Activated CD4-positive, alpha-beta T cell treated with anti-CD3 and anti-CD28 coated beads, Interleukin-2, amount 50 U/mL, for 24 hours (primary cell): ENCODE measurements around the gene ODAD3.
"Not testable (repeated sequence)": the region's sequence is repeated elsewhere in the genome, so short reads cannot be mapped to it uniquely, and the experiment has no call there.

Source experiments
- DNase-seq, 2 donors: peaks; one replicate each; pipeline ENCODE4 v3.0.0-alpha.2; 2020; ENCODE audit warnings: low read depth in 1 of 2, low spot score in 1 of 2

The ODAD3 gene

DNA sequence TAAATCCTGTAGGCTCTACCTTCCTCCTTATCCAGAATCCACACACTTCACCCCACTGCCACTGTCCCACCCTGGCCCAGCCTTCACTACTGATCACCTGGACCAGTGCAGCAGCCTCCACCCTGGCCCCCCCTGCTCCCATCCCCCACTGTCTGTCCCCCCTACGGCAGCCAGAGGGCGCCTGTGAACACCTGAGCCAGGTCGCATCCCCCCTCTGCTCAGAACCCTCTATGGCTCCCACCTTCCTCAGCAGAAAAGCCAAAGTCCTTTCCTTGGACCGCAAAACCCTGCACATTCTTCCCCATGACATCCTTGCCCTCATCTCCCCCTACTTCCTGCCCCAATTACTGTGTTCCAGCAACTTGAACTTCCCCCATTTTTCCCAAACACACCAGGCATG, 25.3 kb upstream of the ODAD3 start:
- no peak for DNase-seq

DNA sequence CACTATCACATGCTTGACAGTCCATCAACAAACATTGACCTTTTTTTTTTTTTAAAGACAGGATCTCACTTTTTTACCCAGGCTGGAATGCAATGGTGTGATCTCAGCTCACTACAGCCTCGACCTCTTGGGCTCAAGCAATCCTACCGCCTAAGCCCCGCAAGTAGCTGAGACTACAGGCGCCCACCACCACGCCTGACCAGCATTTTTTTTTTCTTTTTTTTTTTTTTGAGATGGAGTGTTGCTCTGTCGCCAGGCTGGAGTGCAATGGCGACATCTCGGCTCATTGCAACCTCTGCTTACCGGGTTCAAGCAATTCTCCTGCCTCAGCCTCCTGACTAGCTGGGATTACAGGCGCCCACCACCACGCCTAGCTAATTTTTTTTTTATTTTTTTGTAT, 24.0 kb upstream of the ODAD3 start:
- not testable (repeated sequence) for DNase-seq

DNA sequence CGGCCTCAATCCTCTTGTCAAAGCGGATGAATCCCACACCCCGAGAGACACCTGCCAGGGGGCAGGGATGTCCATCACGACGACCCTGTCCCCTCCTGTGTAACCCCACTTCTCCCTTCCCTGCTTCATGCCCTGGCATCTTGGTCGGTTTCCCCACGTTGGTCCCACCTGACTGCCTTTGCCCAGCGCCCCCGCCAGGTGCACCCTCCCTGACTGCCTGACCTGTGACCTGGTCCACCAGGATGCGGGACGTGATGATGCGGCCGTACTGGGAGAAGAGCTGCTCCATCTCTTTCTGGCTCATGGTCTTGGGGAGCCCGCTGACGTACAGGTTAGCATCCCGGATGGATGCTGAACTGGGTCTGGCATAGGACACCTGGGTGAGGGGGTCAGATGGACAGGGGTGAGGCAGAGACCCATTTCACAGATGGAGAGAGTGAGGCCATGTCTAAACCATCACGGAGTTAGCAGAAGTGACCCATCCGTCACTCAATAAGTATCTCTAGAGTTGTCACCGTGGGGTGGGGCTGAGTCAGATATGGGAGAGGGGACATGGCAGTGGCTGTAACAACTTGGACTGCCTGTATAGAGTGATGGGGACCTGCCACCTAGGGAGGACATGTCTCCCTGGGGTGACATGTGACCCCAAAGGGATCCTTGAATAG, 23.4 kb upstream of the ODAD3 start:
- DNase-seq: no peak

DNA sequence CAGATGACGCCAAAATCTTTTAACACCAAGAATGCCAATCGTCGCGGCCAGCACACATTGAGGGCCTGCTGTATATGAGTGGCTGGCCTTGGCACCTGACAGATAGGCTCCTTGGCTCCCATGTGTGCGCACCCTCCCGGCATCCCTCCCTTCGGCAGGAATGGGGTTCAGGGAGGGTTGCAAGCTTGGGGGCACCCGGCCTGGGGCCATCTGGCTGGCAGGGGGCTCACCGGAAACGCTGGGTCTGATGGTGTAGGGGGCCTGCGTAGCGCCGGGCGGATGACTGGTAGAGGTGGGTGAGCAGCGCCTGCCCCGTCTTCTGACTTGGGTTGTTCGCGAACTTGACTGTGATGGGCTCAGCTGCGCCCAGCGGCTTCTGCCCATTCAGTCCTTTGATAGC, 22.9 kb upstream of the ODAD3 start:
- DNase-seq: no peak

DNA sequence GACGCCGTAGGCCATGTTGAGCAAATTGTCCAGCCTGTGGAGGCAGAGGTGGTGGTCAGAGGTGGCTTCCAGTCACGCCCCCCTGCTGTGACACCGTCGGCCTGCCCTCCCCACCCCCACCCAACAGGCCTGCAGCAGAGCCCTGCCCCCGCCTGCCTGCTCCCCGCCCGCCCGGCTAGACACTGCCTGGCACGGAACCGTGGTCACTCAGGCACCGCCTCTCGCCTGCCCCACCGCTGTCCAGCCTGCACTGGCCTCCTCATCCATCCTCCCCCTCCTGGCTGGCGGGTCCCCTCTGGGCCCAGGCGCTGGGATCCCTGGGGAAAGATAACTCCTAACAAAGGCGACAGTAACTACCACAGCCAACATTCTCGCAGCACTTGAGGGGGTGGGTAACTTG, 22.2 kb upstream of the ODAD3 start:
- DNase-seq: no peak

DNA sequence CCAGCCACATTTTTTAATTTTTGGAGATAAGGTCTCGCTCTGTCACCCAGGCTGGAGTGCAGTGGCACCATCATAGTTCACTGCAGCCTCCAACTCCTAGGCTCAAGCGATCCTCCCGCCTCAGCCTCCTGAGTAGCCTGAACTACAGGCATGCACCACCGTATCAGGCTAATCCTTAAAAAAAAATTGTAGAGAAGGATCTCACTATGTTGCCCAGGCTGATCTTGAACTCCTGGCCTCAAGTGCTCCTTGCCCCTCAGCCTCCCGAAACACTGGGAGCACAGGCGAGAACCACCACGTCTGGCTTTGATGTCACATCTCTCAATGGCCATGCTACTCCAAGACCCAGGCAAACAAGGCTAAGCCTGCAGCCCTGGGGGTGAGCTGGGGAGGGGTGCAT, 21.7 kb upstream of the ODAD3 start:
- DNase-seq: no peak

DNA sequence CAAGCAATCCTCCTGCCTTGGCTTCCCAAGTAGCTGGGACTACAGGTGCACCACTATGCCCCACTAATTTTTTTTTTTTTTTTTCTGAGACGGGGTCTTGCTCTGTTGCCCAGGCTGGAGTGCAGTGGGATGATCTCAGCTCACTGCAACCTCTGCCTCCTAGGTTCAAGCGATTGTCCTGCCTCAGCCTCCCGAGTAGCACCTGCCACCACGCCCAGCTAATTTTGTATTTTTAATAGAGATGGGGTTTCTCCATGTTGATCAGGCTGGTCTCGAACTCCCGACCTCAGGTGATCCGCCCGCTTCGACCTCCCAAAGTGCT, 20.3 kb upstream of the ODAD3 start:
- not testable (repeated sequence) for DNase-seq

DNA sequence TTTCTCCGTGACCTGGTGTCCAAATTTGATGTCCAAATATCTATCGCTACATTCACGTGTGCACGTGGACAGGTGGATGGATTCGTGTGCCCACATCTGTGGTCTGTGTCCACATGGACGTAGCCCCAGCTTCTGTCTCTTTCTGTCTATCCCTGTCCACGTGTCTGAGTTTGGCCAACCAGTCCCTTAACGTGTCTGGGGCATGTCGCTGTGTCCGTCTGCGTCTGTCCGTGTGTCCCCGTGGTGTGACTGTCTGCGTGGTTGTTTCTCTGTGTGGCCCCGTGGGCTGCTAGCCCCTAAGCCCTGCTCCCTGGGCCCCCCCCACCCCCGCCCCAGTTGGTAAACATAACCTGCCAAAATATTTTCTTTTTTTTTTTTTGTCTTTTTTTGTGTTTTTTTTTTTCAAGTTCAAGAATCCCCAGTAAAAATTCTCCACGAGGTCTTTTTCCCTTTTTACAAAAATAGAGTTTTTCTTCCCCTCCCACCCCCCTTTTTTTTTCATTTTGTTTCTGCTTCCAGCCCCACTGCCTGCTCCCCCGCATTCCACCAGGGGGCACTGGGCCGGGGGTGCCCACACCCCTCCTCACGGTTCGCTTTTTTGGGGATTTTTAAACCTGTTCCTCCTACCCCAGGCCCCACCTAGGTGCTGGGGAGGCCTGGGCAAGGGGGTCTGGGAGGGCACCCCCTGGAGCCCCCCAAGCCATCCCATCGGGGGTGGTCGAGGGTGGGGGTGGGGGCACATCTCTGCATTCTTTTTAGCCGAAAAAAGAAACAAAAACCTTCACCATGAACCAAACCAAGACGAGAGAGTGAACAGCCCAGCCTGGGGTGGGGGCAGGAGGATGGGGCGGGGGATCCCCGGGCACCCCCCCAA, 18.8 kb upstream of the ODAD3 start:
- DNase-seq: no peak

DNA sequence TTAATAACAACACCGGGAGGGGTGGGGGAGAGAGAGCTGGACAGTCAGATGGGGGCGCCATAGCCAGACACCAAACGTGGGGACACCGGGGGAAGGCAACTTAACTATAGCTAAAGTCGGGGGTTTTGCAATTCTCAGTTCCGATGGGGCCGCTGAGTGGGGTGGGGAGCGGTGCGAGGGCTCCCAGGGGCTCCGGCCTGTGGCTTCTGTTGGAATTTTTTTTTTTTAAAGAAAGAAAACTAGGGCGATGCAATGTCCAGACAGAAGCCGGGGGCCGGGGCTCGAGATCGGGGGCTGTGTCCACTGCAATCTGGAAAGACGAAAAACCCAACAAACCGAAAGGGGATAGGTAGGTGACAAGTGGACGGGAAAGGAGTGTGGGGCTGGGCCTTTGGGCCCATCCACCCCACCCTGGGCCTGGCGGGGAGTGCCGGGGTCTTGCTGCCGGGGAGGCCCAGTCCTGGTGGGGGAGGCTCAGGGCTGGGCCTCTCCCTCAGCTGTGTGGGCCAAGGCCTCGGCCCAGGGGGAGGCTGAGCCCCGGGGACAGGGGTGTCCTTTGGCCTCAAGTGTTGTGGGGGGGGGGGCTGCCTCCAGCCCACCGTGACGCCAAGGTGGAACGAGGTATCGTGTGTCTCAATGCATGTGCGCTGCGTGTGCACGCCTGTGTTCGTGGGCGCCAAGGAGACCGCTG, 17.8 kb upstream of the ODAD3 start:
- no peak for DNase-seq

DNA sequence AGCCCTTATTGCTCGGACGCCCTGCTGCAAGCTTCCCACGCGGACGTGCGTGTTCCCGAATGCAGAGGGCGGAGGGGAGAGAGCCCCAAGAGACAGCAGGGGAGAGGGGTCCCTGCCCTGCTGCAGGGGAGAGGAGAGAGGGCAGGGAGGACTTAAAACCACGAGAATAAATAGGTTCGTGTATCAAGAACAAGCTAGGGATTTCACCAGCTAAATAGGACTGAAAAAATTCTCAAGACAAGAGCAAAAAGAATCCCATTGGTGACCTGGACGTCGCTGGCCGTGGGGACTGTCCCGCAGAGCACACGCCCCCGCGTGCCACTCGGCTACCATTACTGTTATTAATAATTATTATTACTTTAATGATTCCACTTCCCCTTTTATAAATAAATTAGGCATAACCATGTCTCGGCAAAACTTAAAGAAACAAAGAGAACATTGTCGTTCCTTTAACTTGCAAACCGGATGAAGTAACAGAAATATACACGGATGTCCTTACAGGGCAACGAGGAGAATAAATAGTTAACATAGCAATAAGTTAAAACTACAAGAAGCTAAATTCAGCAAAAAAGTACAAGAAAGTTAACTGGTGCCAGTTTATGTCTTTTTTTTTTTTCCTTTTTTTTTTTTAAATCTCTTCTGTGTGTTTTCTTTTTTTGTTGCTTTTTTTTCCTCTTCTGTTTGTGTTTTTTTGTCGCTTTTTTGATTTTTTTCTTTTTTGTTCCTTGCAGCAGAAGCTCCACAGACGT, 17.1 kb upstream of the ODAD3 start:
- DNase-seq: no peak

DNA sequence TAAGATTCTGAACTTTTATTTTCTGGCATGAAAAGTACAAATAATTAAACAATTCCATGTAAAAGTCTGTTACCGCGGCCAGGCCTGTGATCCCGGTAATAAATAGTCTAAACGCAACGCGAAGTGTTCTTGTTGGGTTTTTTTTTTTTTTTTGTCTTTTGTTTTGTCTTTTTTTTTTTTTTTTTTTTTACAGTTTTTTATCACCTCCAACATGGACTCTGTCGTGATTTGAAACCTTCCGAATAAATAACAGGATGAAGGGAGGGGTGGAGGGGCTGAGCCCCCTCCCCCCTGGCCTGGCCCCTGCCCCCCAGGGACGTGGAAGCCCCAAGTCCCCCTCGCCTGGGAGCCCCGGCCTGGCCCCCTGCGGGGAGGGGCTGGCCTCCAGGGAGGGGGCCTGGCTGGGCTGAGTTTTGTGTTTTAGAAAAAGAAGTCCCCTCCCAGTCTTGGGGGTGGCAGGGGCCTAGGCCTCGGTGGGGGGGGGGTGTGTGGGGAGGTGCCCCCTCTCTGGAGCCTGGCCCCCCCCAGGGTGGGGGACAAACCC, 16.5 kb upstream of the ODAD3 start:
- no peak for DNase-seq

DNA sequence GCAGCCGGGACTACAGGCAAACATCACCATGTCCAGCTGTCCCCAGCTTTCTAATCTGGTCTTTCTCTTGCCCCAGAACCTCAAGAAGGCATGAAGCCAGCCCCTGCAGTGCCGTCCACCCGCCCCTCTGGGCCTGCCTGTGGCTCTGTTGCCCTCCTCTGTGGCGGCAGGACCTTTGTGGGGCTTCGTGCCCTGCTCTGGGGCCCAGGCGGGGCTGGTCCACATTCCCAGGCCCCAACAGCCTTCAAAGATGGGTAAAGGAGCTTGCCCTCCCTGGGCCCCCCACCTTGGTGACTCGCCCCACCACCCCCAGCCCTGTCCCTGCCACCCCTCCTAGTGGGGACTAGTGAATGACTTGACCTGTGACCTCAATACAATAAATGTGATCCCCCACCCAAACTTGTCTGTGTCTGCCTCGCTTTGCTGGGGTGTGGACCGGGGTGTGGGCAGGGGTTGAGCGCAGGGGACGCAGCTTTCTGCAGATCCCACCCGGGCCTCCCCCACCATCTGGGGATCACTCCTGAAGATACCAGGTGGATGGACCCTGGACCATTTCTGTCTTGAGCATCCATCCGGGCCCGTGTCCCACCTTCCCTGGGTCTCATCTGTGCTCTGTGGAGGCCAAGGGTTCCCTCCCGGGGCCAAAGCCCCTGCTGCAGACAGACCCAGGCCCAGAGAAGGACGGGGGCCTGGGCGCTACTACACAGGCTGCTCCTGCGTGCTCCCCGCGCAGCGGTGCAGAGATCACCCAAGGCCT, 15.8 kb upstream of the ODAD3 start:
- DNase-seq: no peak

DNA sequence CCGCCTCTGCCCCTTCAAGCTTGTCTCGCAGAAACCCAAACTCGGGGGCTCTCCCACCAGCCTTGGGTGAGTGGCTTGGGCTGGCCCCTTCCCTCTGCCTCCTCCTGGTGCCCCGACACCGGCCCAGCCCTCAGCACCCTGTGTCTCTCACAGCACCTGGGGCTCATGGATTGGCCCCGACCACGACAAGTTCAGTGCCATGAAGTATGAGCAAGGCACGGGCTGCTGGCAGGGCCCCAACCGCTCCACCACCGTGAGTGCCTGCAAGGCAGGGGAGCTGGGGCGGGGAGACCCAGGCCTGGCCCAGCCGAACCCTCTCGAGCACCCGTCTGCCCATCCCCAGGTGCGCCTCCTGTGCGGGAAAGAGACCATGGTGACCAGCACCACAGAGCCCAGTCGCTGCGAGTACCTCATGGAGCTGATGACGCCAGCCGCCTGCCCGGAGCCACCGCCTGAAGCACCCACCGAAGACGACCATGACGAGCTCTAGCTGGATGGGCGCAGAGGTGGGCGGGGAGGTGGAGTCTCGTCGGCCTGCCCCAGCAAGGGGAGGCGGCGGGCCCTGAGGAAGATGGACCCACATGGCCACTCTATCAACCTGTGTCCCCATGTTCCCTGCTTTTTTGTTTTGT, 14.1 kb upstream of the ODAD3 start:
- no peak for DNase-seq

DNA sequence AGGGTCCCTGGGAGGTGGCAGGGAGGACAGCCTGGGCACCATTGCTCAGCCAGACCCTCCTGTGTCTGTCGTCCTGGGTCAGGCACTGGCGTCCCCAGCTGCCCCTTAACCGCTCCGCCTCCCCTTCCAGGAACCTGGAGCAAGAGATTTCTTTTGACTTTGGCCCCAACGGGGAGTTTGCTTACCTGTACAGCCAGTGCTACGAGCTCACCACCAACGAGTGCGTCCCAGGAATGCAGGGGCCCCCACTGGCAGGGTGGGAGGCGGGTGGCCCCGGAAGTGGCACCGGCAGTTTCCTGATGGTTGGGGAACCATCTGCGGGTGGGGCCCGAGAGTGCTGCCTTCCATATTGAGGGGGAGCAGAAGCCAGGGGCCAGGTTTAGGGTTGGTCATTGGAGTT, 13.5 kb upstream of the ODAD3 start:
- no peak for DNase-seq

DNA sequence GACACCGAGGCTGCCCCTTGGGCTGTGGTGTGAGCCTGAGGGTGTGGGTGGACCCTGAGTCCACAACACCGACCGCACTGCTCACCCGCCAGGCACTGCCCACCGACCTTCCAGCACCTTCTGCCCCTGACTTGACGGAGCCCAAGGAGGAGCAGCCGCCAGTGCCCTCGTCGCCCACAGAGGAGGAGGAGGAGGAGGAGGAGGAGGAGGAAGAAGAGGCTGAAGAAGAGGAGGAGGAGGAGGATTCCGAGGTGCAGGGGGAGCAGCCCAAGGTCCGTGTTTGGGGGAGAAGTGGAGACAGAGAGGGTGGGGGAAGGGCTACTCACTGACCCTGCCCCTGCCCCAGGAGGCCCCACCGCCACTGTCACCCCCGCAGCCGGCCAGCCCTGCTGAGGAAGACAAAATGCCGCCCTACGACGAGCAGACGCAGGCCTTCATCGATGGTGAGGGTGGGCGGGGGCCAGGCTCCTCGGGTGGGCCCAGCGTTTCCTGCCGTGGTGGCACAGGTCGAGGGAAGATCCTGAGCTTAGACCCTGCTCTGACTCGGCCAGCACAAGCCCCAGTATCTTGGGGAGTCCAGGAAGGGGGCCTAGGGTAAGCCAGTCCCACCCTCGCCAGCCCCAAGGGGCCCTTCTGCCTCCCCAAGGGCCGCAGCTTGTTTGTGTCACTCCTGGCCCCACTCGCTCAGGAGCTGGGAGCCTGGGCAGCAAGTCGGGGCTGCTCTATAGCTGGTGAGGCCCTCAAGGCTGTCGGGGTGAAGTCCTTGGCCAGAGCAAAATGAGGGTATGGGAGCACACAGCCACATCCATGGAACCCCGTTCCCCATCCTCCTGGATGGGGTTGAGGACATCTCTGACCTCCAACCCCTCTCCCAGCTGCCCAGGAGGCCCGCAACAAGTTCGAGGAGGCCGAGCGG, 12.7 kb upstream of the ODAD3 start:
- DNase-seq: no peak

DNA sequence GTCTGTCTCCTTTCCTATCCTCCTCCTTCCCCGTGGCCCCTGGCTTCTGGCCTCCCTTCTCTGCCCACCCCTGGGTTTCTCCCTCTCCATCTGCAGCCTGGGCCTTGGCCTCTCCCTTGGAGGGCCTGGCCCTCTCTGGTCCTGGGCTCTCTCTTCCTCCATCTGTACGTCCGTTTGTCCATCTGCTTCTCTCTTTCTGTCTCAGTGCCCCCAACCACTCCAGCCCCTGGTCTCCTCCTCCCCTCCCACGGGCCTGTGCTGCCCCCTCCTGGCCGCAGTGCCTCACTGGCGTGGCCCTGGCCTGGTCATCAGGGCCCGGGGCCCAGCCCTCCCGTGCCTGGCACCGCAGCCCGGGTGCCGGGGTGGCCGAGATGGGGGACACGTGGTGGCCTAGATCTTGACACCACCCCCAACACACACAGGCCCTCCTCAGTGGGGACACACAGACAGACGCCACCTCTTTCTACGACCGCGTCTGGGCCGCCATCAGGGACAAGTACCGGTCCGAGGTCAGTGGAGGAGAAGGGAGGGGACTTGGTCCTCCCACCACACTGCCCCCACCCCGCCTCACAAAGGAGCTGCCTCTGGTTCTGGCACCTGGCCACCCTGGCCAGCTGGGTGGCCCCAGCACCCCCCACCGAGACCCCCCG, 11.9 kb upstream of the ODAD3 start:
- peak; percentile 16 to 20 for DNase-seq

DNA sequence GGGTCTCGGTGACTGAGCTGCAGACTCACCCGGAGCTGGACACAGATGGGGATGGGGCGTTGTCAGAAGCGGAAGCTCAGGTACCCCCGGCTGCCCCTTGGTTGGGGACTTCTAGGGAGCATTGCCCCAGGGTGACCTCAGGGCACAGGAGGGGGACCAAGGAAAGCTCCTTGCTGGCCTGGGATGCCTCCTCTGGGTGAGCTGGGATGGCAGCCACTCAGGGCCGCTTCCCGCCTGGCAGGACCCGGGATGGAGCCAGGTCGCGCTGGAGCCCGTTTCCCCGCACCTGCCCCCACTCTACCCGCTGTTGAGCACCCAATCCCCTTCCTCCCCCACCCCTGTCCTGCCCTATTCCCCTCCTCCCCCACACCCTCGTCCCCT, 11.3 kb upstream of the ODAD3 start:
- no peak for DNase-seq

DNA sequence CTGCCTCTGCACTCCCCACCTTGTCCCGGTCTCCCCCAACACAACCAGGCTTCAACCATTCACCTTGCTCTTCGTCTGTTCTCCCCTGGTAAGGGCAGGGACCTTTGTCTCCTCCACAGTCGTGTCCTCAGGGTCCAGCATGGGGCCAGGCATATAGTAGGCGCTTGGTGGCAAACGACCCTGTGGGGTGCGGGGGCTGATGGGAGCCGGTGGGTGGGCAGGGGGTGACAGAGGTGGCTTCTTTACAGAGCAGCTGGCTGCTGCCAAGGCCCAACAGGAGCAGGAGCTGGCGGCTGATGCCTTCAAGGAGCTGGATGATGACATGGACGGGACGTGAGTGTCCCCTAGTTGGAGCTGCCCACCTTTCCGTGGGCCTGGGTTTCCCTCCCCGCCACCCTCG, 10.2 kb upstream of the ODAD3 start:
- DNase-seq: no peak

DNA sequence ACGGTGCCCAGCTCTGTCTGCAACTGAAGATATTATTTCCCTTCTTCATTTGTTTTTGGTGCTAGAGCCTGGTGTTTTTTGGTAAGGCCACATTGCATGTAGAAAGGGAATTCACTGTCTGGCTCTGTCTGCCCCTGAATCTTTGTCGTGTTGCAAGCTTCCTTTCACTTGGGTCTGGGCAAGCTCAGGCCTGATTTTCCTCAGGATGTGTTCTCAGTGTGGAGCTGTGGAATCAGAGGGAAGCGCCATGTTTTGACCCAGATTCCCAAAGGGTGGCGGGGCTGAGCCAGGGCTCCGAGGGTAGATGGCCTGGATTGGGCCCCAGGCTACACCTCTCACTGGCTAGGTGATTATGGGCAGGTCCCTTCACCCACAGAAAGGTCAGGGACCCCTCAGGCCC, 9.1 kb upstream of the ODAD3 start:
- DNase-seq: no peak
